HG02763 (cell line): Measurements from ENCODE around the gene PDGFA.

Source experiments
- ATAC-seq: cut with Tn5 transposase; IDR thresholded peaks from one replicate; pipeline ENCODE4 v1.9.1; 2021; ENCODE audit warnings: mild to moderate bottlenecking, moderate library complexity; ENCODE audit not compliant: unreplicated experiment

PDGFA gene

GRCh38 chr7:517774-518629 is 1.6 kb downstream of the PDGFA start:
- no peak for ATAC-seq

- no peak for ATAC-seq
Measured at GRCh38 chr7:516606-517456, 2.8 kb downstream of the PDGFA start.

GRCh38 chr7:516216-516605 is 3.4 kb downstream of the PDGFA start:
- no peak for ATAC-seq

- no peak for ATAC-seq
Measured at GRCh38 chr7:515628-516027, 4.0 kb downstream of the PDGFA start.

GRCh38 chr7:514651-515598 is 4.7 kb downstream of the PDGFA start:
- no peak for ATAC-seq

- no peak for ATAC-seq
Measured at GRCh38 chr7:514242-514641, 5.4 kb downstream of the PDGFA start.

GRCh38 chr7:513521-514166 is 6.0 kb downstream of the PDGFA start:
- no peak for ATAC-seq

GRCh38 chr7:512541-513311 is 6.9 kb downstream of the PDGFA start:
- no peak for ATAC-seq

- no peak for ATAC-seq
Measured at GRCh38 chr7:512146-512510, 7.5 kb downstream of the PDGFA start.

GRCh38 chr7:511476-512145 is 8.0 kb downstream of the PDGFA start:
- no peak for ATAC-seq

GRCh38 chr7:510782-511281 is 8.8 kb downstream of the PDGFA start:
- ATAC-seq = no peak

- no peak for ATAC-seq
Measured at GRCh38 chr7:510131-510481, 9.5 kb downstream of the PDGFA start.

- no peak for ATAC-seq
Measured at GRCh38 chr7:509426-510130, 10.1 kb downstream of the PDGFA start.

GRCh38 chr7:508461-509170 is 11.0 kb downstream of the PDGFA start:
- ATAC-seq = no peak

GRCh38 chr7:507623-508300 is 11.9 kb downstream of the PDGFA start:
- no peak for ATAC-seq

- ATAC-seq = no peak
Measured at GRCh38 chr7:506921-507622, 12.6 kb downstream of the PDGFA start.

GRCh38 chr7:506391-506831 is 13.2 kb downstream of the PDGFA start:
- ATAC-seq = no peak
